ENCODE data around the gene GALNT14. TPM values are rescaled to one million over a fixed set of nuclear protein-coding genes. Genes with fewer than 3 reads are reported as not detected.

Gene GALNT14
- total RNA-seq, 1 experiment from 2014 or later: 2.7 TPM

GRCh38 chr2:30940839-30941238 is 197.4 kb downstream of the GALNT14 start:
- no peaks in the 10 kb centered on the region for H3K9me3 Mint-ChIP-seq

More at GRCh38 chr2:30940839-30941238, 197.4 kb downstream of the GALNT14 start:
- no peaks in the 10 kb centered on the region for H3K9me3 ChIP-seq (ENCODE audit: control insufficient read depth, low read depth, low read length)
- H4K20me1 ChIP-seq (ENCODE audit: control insufficient read depth, insufficient read depth, insufficient read length): no peaks in the 10 kb centered on the region
- H3K27ac Mint-ChIP-seq: no peak overlapping the region; a peak in 1 of 7 replicates
- DNase-seq: no peak
- H3K14ac ChIP-seq (ENCODE audit: insufficient read depth, low read length): no peak overlapping the region
- H3K79me2 ChIP-seq (ENCODE audit: insufficient read depth, low read length): no peaks in the 10 kb centered on the region
- no peak overlapping the region for H3K27ac ChIP-seq (ENCODE audit: insufficient read length, low read depth, low read length)
- H2BK120ac ChIP-seq (ENCODE audit: low read depth, low read length, poor library complexity, severe bottlenecking): no peak overlapping the region
- H3K23ac ChIP-seq (ENCODE audit: insufficient read length, low read depth, low read length): no peak overlapping the region
- no peak overlapping the region for H4K91ac ChIP-seq (ENCODE audit: insufficient read length, low read depth, low read length)
- WGBS (ENCODE audit: extremely low coverage, insufficient read length, low lambda C conversion rate): no CpG with 5 or more reads among the region's 2 CpGs
- no peak overlapping the region for H2BK12ac ChIP-seq (ENCODE audit: insufficient read length, low read depth, low read length)
- no peak overlapping the region for H2BK20ac ChIP-seq (ENCODE audit: low read depth, low read length, poor library complexity, severe bottlenecking)
- H3K23me2 ChIP-seq (ENCODE audit: insufficient read length, low read depth, low read length, poor library complexity, severe bottlenecking): no peaks in the 10 kb centered on the region
- H4K8ac ChIP-seq (replicated peaks; ENCODE audit: insufficient read length, low read depth, low read length): no peak overlapping the region
- H2AK5ac ChIP-seq (ENCODE audit: insufficient read length, low read length): no peak overlapping the region
- no peak for TF ChIP-seq CTCF (conservative IDR thresholded peaks at IDR 0.05)
- no peak overlapping the region for H3K4me3 Mint-ChIP-seq
- H4K5ac ChIP-seq (ENCODE audit: insufficient read length, low read depth, low read length): no peak overlapping the region
- H3K4me1 ChIP-seq (ENCODE audit: insufficient read depth, low read length): peaks cover 10% of the 10 kb centered on the region; the same call in 1 of the 2 replicates
- no peak overlapping the region for H3K4me2 ChIP-seq (ENCODE audit: insufficient read depth, insufficient read length, low read length)
- no peak overlapping the region for H3K4ac ChIP-seq (ENCODE audit: low read depth, low read length)
- H3K79me1 ChIP-seq (ENCODE audit: insufficient read depth, low read depth, low read length, poor library complexity, severe bottlenecking): no peaks in the 10 kb centered on the region
- H3K9ac ChIP-seq (ENCODE audit: extremely low read depth, insufficient read length, low read length): no peak overlapping the region
- H3K27me3 Mint-ChIP-seq (ENCODE audit: low read depth): peaks cover 3% of the 10 kb centered on the region
- H3K36me3 Mint-ChIP-seq (ENCODE audit: insufficient read depth in 1 of 3, low read depth in 3 of 3): no peaks in the 10 kb centered on the region
- H3K56ac ChIP-seq (ENCODE audit: insufficient read length, low read depth, low read length): no peak overlapping the region
- no peak overlapping the region for H3T11ph ChIP-seq (ENCODE audit: low read length)
- H3K18ac ChIP-seq (ENCODE audit: insufficient read length, low read depth, low read length): no peak overlapping the region
- peaks cover 45 to 49% of the 10 kb centered on the region in 2 experiments for H3K4me1 Mint-ChIP-seq
- no peaks in the 10 kb centered on the region for H3K27me3 ChIP-seq (ENCODE audit: insufficient read depth, low read length)
- no peak overlapping the region for H2BK15ac ChIP-seq (ENCODE audit: low read depth, low read length)
- H2BK5ac ChIP-seq (ENCODE audit: insufficient read length, low read length): no peak overlapping the region
- H2AFZ ChIP-seq (ENCODE audit: low read length): no peak overlapping the region

All from H9 (cell line).